Left kidney (tissue), 8 donors: ENCODE measurements around the gene CYB5RL. TPM values are rescaled to one million over a fixed set of nuclear protein-coding genes. Genes with fewer than 3 reads are reported as not detected.
"Not testable (repeated sequence)": the region's sequence is repeated elsewhere in the genome, so short reads cannot be mapped to it uniquely, and the experiment has no call there.

ENCODE experiments used
- DNase-seq: peaks from one replicate; pipeline ENCODE4 v3.0.0-alpha.2; 2013
- long read RNA-seq, 8 donors: transcript quantifications; one replicate each; lab custom pipeline, GENCODE V29; 2026
- polyA plus RNA-seq: library from polyadenylated mRNA; unstranded; fragments of 120-200 nt; gene quantifications from one replicate; pipeline ENCODE4 v1.2.1, GENCODE V29; 2013; ENCODE audit not compliant: insufficient read length

CYB5RL gene, protein sequence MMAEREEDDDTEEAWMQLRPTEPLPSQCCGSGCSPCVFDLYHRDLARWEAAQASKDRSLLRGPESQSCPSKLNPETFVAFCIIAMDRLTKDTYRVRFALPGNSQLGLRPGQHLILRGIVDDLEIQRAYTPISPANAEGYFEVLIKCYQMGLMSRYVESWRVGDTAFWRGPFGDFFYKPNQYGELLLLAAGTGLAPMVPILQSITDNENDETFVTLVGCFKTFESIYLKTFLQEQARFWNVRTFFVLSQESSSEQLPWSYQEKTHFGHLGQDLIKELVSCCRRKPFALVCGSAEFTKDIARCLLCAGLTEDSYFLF
- polyA plus RNA-seq = 10.0 TPM
- long read RNA-seq, donor 1 = 0 reads
- long read RNA-seq, donor 2 = 0 reads
- long read RNA-seq, donor 3 = 0 reads
- long read RNA-seq, donor 4 = 0 reads
- long read RNA-seq, donor 5 = 0 reads
- long read RNA-seq, donor 6 = 0 reads
- long read RNA-seq, donor 7, partial matches to known transcripts = 0 of 2 reads
- long read RNA-seq, donor 7, other reads (novel, unspliced or antisense) = 0 of 2 reads
- long read RNA-seq, donor 8 = 0 reads

DNA sequence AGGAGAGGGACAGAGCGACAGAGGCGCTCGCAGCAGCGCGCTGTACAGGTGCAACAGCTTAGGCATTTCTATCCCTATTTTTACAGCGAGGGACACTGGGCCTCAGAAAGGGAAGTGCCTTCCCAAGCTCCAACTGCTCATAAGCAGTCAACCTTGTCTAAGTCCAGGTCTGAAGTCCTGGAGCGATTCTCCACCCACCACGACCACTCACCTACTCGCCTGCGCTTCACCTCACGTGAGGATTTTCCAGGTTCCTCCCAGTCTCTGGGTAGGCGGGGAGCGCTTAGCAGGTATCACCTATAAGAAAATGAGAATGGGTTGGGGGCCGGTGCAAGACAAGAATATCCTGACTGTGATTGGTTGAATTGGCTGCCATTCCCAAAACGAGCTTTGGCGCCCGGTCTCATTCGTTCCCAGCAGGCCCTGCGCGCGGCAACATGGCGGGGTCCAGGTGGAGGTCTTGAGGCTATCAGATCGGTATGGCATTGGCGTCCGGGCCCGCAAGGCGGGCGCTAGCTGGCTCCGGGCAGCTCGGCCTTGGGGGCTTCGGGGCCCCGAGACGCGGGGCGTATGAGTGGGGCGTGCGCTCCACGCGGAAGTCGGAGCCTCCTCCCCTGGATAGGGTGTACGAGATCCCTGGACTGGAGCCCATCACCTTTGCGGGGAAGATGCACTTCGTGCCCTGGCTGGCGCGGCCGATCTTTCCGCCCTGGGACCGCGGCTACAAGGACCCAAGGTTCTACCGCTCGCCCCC lies at the start of gene CYB5RL, which contains the start of gene MRPL37:
CYB5RL (minus strand) TSS at position 266 of the 754 bp plus-strand sequence. CDS start 4,414 bp downstream, outside the sequence.
MRPL37 (plus strand) TSS at position 403 of the 754 bp plus-strand sequence; CDS start at position 480, 77 bp downstream.
- peak; percentile 98 for DNase-seq

DNA sequence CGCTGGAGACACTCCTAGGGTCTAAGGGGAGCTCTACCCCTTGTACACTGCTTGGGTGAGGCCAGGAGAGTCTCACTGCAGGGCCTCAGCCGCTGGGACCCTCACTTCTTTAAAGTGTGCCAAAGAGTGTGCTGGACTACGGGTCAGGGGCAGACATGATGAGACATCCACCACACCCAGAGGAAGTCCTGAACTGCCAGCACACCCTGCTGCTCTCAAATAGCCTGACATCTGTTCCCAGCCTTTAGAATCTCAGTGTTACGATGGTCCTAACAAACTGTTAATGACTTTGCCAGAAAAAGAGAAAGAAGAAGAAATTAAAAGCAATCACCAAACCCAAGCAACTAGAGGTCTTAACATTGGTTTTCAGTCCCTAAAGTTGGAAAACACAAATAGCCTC lies 49.1 kb upstream of the CYB5RL start:
- DNase-seq = no peak

DNA sequence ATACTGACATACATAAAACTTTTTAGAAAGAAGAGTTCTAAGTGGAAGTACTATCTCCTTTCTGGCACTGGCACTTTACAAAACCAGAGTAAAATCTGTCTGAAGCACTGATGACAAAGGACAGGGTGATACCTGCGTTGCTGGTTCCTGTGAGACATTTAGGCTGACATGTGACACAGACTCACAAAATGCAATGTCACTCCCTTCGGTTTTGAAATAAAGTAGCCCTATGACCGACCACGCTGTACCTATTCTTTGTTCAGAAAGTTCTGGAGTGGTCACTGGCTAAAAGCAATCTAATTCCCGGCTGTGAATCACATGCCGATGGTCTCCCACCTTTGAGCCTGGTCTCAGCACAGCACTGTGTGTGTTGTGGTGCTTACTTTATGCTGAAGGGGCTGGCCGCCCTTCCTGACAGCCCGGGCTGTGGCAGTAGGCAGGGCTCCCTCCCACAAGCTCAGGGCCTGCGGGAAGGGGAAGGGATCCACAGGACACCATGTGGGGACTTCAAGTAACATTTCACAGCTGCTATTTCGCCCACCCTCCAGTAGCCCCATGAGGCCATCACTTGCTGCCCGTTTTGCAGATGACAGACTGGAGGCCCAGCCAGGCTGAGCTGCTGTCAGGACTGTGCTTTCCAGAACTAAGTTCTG lies 48.2 kb upstream of the CYB5RL start:
- DNase-seq = no peak

DNA sequence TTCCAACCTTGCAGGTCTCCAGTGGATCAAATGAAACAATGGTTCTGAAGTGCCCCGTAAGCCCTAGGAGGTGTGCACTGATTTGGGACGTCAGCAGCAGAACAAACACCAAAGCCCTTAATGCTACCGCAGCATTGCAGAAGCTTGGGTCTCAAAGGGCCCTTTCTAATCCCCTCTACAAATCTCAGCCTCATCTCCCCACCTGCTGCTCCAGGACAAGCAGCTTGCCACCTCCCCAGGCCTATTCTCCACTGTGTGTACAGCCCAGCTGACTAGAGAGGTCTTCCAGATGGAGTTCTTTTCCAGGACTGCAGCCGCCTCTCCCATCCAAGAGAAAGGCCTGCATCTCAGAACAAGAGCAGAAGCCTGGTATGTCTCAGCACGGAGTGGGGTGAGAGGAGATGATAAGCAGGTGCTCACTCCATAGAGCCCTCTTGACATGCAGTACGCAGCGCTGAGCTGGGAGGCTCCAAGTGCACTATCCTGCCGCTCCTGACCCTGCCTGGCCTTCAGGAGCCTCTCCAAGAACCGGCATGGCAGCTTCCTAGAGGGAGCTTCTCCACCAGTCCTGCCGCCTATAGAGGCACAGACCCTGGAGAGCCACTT lies 46.4 kb upstream of the CYB5RL start:
- no peak for DNase-seq

DNA sequence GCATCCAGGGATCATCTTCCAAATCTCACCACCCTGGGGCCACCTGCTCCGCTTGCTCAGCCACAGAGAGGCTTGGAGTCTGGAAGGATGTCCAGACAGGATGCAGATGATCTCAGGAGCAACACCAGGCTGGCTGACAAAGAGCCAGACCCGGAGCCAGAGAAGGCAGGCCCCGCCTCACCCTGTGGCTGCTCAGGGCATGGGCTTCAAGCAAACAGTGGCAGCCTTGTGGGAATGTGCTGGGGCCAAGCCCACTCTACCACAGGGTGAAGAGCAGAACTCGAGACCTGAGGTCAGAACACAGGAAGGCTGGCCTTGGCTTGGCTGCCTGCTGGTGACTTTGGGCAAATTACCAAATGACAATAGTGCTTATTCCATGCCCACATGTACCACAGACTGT lies 45.7 kb upstream of the CYB5RL start:
- no peak for DNase-seq

DNA sequence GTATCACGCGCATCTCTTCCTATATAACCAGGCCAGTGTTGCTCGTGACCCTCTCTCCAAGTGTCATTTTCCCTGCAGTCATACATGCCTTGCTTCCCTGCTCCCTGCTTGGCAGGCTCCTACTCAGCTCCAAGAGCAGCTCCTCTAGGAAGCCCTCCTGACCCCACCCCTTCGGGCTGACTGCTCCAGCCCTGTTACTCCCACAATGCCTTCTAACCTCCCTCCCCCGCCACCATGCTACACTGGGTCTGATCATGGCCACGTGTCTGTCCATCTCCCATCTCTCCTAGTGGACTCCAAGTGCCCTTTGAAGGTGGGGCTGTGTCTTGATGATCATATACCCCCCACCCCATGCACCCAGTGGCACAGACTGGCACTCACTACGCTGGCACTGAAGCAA lies 44.8 kb upstream of the CYB5RL start:
- no peak for DNase-seq

DNA sequence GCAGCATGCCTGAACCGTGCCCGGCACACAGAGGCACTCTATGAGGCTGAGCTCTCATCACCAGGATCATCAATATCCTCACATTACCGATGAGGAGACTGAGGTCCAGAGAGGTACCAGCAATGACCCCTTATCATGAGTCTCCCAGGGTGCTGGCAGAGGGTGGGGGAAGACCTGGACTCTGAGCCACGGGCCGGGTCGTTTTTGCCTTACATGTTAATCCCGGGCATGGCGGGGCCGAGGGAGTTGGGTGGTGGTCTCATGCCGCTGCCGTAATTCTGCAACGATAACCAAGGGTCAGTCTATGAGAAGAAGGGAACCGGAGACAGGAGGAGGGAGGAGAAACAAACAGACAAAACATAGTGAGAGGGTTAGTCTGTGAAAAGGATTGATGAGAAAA lies 43.2 kb upstream of the CYB5RL start:
- DNase-seq = no peak

DNA sequence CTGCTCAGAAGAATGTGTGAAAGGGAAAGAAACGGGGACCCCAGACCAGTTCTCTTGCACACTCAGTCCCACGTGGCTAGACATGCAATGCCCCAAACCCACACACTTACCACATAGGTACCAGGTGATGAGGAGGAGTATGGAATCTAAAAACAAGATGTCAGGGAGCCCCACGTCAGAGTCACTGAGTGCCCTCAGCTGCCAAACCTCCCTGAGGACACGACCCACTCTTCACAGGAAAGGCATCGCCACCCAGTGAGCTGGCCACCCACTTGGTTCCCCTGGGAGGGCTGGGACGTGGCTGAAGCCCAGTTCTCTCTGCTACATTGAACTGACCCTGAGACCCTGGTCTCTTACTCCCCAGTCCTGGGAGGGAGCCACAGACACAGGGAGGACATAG lies 41.5 kb upstream of the CYB5RL start:
- no peak for DNase-seq

DNA sequence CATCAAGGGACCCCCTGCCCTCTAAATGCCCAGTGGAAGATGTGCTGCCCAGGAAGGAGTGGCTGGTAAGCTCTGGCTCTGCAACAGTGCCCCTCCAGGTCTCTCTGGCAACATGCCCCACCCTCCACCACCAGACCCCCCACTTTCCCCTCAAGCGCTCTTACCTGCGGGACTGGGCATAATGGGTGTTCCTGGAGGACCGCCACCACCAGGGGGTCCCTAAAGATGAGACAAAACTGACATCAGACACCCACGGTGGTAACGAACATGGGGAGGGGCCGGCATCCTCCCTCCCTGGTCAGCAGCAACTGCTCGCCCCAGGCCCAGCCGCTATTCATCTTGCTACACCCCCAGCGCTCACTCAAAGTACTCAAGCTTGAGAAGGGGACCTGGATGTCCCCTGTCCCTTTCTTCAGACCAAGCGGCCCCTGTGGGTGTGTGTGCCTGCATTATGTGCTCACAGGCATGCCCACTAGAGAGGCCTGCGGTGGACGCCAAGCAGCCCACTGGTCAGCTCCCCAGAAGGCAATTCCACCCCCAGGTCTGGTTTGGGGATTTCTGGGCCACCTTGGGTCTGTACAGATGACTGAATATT lies 41.0 kb upstream of the CYB5RL start:
- DNase-seq = no peak

DNA sequence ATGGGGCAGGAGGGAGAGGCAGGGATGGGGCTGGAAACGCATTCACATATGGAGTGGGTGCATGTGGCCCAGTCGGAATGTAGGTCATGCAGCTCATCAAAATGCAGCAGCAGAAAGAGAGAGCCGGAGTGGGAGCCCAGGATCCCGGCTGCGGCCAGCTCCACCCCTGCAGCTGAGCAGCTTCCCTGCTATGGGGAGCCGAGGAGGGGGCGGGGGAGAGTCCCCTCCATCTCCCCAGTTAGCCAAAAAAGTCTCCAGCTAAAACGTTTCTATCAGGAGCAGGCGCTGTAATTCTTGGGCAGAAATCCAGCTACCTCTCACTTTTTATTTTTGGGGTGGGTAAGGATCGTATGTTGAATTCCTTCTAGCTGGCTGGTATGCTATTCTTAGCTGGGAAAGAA lies 39.8 kb upstream of the CYB5RL start:
- no peak for DNase-seq

DNA sequence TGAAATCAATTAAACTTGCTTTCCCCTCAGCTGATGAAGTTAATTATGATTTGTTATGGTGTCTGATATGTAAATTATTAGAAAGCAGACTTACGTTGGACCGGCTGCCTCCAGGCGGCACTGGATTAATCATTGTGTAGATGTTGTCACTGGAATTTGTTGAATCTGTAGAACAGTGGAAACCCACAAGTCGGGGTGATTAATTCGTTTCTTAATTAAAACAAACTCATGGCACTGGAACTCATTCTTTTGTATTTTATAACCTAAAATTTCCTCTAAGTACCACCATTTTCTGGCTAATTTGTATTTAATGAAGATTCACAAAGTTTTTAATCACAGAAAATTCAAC lies 39.2 kb upstream of the CYB5RL start:
- DNase-seq = no peak

DNA sequence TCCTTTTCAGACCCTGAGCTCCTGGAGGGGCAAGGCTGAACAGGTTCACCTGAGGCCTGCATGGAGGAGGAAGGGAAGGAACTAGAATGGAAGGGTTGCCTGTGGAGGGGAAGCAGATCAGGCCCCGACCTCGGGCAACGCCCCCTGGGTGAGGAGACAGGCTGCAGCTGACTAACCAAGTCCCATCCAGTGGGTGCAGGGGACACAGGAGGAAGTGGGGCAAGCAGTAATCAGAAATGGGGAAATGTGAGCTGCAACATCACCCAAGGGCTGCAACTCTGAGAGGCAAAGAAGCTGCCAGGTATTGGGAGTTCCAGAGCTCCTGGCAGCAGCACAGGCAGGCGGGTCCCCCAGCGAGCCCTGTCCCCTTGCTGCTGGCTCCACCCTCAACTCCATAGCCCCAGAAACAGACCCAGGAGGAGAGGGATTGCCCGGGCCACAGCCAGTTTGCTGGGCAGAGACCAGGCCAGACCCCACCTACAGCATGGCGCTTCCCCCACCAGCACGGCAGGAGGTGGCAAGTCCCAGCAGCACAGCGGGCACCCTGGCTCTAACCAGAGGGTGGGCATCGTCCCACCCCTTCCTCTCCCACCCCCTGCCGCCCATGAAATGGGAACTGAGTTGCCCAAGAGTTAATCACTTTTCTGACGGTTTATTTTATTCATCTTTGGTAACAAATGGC lies 38.7 kb upstream of the CYB5RL start:
- DNase-seq = no peak

DNA sequence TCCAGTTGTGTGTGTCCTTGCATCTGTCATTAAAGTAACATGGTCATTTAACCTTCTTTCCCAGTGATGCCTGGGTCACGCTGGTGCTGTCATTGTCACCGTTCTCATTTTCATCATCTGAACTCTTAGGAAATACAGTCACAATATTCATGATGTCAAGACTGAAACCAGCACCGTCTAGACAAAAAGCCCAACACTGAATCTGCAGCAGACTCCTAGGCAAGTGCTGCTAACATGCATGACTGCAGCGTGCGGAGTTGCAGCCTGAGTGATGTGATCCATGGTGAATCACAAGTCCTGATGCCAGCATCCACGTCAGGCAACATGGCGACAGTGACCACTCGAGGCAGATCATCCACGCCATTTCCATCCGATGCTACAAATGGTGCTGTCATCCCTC lies 37.8 kb upstream of the CYB5RL start:
- DNase-seq = no peak

DNA sequence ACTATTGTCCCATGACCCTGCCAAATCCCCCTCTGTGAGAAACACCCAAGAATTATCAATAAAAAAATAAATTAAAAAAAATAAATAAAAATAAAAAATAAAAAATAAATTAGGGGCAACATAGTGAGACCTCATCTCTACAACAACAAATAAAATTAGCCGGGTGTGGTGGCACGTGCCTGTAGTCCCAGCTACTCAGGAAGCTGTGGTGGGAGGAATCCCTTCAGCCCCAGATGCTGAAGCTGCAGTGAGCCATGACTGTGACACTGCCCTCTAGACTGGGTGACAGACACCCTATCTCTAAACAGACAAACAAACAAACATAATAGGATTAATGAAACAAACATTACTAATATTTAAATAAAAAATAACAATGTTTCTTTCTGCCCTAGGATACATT lies 34.5 kb upstream of the CYB5RL start:
- no peak for DNase-seq

DNA sequence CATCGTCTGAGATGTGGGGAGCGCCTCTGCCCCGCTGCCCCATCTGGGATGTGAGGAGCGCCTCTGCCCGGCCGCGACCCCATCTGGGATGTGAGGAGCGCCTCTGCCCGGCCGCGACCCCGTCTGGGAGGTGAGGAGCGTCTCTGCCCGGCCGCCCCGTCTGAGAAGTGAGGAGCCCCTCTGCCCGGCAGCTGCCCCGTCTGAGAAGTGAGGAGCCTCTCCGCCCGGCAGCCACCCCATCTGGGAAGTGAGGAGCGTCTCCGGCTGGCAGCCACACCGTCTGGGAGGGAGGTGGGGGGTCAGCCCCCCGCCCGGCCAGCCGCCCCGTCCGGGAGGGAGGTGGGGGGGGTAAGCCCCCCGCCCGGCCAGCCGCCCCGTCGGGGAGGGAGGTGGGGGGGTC lies 33.4 kb upstream of the CYB5RL start:
- not testable (repeated sequence) for DNase-seq

DNA sequence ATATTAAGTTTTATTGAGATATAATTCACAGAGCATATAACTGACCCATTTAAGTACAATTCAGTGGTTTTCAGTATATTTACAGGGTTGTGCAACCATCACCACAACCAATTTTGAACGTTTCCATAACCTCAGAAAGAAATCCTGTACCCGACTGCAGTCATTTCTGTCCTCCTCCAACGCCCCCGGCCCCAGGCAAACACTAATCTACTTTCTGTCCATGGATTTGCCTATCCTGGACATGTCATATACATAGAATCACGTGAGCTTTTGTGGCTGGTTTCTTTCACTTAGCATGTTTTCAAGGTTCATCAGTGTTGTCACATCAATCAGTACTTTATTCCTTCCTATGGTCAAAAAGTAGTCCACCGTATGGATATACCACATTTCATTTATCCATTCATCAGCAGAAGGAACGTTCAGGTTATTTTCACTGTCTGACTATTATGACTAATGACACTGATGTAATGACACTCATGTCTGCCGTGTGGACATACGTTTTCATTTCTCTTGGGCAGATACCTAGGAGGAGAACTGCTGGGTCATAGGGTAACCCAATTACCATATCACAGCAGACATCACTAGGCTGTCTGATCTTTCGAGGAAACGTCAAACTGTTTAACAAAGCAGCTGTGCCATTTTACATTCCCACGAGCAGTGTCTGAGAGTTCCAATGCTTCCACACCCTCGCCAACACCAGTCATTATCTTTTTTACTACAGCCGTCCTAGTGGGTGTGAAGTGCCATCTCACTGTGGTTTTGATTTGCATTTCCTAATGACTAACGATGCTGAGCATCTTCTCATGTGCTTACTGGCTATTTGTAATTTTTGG lies 30.9 kb upstream of the CYB5RL start:
- no peak for DNase-seq

DNA sequence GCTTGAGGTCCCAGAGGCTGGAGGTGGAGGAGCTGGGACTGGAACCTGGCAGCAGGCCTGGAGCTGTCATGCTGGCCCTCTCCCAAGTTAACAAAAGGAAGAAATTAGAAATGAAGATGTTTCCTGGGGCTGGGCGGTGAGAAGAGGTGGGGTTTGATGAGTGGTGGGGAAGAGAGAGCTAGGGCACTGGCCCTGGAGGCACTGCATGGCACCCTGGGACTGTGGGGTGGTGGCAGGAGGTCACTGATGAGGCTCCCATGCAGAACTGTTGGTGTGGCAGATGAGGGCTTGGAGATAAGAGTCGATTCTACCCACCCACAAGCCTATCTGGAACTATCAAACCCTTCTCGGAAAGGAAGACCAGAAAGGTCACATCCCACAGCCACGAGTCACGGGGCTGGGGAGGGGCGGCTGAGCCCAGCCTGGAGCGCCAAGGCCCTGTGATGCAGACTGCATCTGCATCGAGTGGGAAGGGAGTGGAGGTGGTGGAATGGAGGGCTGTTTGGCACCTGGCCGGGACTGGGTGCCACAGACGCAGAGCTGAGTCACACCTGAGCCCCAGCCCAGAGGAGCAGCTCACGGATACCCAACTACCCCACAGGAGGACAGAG lies 29.6 kb upstream of the CYB5RL start:
- no peak for DNase-seq

DNA sequence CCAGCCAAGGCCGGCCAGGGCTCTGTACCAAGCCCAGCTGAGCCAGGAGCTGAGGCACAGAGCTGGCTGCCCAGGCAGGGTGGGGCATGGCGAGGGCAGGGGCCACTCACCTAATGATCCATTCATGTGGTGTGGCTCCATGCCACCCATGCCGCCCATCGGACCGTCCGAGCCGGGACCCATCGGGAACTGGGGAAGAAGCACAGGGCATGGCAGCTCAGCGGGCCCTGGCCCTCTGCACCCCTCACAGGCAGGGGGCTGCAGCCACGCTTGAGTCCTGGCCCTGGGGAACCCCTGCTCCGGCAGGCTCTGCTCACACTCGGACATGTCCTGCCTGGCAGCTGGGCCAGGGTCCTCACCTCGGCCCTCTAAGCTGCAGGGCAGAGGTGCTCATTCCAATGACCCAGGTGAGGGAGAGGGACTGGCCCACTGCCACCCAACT lies 28.8 kb upstream of the CYB5RL start:
- no peak for DNase-seq

DNA sequence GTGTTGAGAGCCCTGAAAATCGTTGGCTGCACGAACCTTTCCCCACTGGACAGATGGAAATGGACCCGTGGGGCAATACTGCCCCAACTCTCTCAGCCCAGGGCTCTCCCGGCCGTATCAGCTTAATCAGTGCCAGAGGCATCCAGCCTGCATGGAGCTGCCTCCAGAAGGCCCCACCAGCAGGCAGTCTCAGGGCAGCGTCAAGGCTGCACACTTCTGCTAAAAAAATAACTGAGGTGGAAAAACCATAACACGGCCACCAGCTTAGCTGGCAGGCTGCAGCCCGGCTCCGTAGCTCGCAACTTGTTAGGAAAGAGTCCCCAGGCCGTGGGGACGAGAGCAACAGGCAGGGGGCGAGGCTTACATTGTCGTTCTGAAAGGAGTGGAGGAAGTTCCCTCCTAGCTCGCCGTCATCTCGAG lies 28.1 kb upstream of the CYB5RL start:
- no peak for DNase-seq
